CD4-positive, alpha-beta T cell (primary cell): ENCODE results near the gene PDLIM5. TPM values are rescaled to one million over a fixed set of nuclear protein-coding genes. Genes with fewer than 3 reads are reported as not detected.

Experiments
- ATAC-seq: fragments of 200-7000 bp; cut with Tn5 transposase; one replicate; pipeline ENCODE4 v1.10.0; 2022; ENCODE audit warnings: mild to moderate bottlenecking; ENCODE audit not compliant: poor library complexity
- CTCF ChIA-PET: fragments of 350-600 bp; sonication (Branson Sonifier 250); formaldehyde crosslinking; loops from one replicate; lab custom pipeline; 2021; ENCODE audit warnings: antibody characterized with exemption, inconsistent platforms; lab: Charles Lee
- POLR2A ChIA-PET: fragments of 350-600 bp; sonication (Branson Sonifier 250); formaldehyde crosslinking; loops from one replicate; lab custom pipeline; 2021; ENCODE audit warnings: antibody characterized with exemption, inconsistent platforms; lab: Charles Lee
- DNase-seq, 14 experiments: peaks; one replicate each; pipeline ENCODE4 v3.0.0-alpha.2; 2013 to 2020; ENCODE audit warnings: mixed read lengths in 2 of 14
- H3K27ac ChIP-seq, 2 donors: one replicate each; pipeline versions ENCODE4 v1.5.1 to v1.7.0; 2013; ENCODE audit warnings: low read length in 2 of 2, low read depth in 1 of 2, mild to moderate bottlenecking in 1 of 2
- H3K27me3 ChIP-seq, 2 experiments: 1 replicate in 1 of 2; 2 replicates in 1 of 2; pipeline versions ENCODE4 v1.6.1 to v1.7.0; 2013; ENCODE audit warnings: low read length in 2 of 2, control low read depth in 1 of 2, mild to moderate bottlenecking in 1 of 2, moderate library complexity in 1 of 2; ENCODE audit not compliant: insufficient read depth in 2 of 2, control insufficient read depth in 1 of 2
- H3K36me3 ChIP-seq: one replicate; pipeline ENCODE4 v1.6.1; 2013; ENCODE audit warnings: low read length, control low read depth; ENCODE audit not compliant: insufficient read depth
- H3K4me1 ChIP-seq: one replicate; pipeline ENCODE4 v1.6.1; 2013; ENCODE audit warnings: low read length, control low read depth; ENCODE audit not compliant: insufficient read depth
- H3K4me3 ChIP-seq: one replicate; pipeline ENCODE4 v1.5.1; 2013; ENCODE audit warnings: mild to moderate bottlenecking, low read length, moderate library complexity
- H3K9me3 ChIP-seq, 2 experiments: 1 replicate in 1 of 2; 2 replicates in 1 of 2; pipeline versions ENCODE4 v1.6.1 to v1.7.0; 2013; ENCODE audit warnings: low read length in 2 of 2, mild to moderate bottlenecking in 2 of 2, control low read depth in 1 of 2, moderate library complexity in 1 of 2; ENCODE audit not compliant: control insufficient read depth in 1 of 2, insufficient read depth in 1 of 2
- H3K27ac Mint-ChIP-seq: one replicate; pipeline ENCODE4 v1.8.0; 2020; ENCODE audit warnings: mixed read lengths
- H3K27me3 Mint-ChIP-seq: one replicate; pipeline ENCODE4 v1.8.0; 2021; ENCODE audit warnings: mixed read lengths
- H3K36me3 Mint-ChIP-seq: one replicate; pipeline ENCODE4 v1.8.0; 2021; ENCODE audit warnings: low read depth, mixed read lengths
- H3K4me1 Mint-ChIP-seq: one replicate; pipeline ENCODE4 v1.8.0; 2021; ENCODE audit warnings: low read depth, mixed read lengths
- H3K4me3 Mint-ChIP-seq: one replicate; pipeline ENCODE4 v1.8.0; 2020; ENCODE audit warnings: mild to moderate bottlenecking, mixed read lengths
- H3K9me3 Mint-ChIP-seq: one replicate; pipeline ENCODE4 v1.8.0; 2020; ENCODE audit warnings: mixed read lengths
- intact Hi-C, 2 experiments: fragments of 100-400 bp; cut with DNase I in 1 of 2; cut with micrococcal nuclease in 1 of 2; formaldehyde crosslinking; loops; one replicate each; pipeline versions ENCODE4 v1.15.1 to v1.9.0; 2023 to 2025; cut with DNase I, micrococcal nuclease
- total RNA-seq, 174 experiments: library from RNA in 2 of 174; stranded (reverse) in 2 of 174; gene quantifications; one replicate each; pipeline ENCODE4 v1.2.3 and lab custom pipeline; 2021 to 2026
- TF ChIP-seq, protein P1 (sequence below): fragments of 200-600 bp; IDR thresholded peaks from one replicate; pipeline ENCODE4 v1.8.0; 2022; ENCODE audit warnings: antibody characterized with exemption, mild to moderate bottlenecking

PDLIM5 gene
- total RNA-seq, 2 experiments from 2014 or later, result 23.0 to 23.1 TPM

- H3K9me3 Mint-ChIP-seq, result peaks cover 2% of the 10 kb centered on the region
- no peak for ATAC-seq
- H3K27me3 ChIP-seq, result peaks cover 0 to 3% of the 10 kb centered on the region in 2 experiments
- no peak overlapping the region for H3K4me3 ChIP-seq
- H3K27me3 Mint-ChIP-seq, result peaks cover 56% of the 10 kb centered on the region
- DNase-seq, result no peak
- intact Hi-C loops, result no loop called here
- TF ChIP-seq, protein P1, sequence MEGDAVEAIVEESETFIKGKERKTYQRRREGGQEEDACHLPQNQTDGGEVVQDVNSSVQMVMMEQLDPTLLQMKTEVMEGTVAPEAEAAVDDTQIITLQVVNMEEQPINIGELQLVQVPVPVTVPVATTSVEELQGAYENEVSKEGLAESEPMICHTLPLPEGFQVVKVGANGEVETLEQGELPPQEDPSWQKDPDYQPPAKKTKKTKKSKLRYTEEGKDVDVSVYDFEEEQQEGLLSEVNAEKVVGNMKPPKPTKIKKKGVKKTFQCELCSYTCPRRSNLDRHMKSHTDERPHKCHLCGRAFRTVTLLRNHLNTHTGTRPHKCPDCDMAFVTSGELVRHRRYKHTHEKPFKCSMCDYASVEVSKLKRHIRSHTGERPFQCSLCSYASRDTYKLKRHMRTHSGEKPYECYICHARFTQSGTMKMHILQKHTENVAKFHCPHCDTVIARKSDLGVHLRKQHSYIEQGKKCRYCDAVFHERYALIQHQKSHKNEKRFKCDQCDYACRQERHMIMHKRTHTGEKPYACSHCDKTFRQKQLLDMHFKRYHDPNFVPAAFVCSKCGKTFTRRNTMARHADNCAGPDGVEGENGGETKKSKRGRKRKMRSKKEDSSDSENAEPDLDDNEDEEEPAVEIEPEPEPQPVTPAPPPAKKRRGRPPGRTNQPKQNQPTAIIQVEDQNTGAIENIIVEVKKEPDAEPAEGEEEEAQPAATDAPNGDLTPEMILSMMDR, result no peak
- no peaks in the 10 kb centered on the region for H3K4me1 ChIP-seq
- H3K9me3 ChIP-seq, result peaks cover 0 to 3% of the 10 kb centered on the region in 2 experiments
- H3K27ac ChIP-seq, result no peak overlapping the region
- no peaks in the 10 kb centered on the region for H3K36me3 Mint-ChIP-seq
- ChIA-PET CTCF (no interaction called here), POLR2A (no interaction called here)
- no peak overlapping the region for H3K4me3 Mint-ChIP-seq
- H3K36me3 ChIP-seq, result no peaks in the 10 kb centered on the region
- no peaks in the 10 kb centered on the region for H3K4me1 Mint-ChIP-seq
- no peak overlapping the region for H3K27ac Mint-ChIP-seq
These were observed 35.4 kb upstream of the PDLIM5 start for GRCh38 chr4:94416335-94416734.

GRCh38 chr4:94416981-94417380 lies 34.8 kb upstream of the PDLIM5 start:
- Mint-ChIP-seq H3K27me3 (peaks cover 56% of the 10 kb centered on the region), H3K27ac (no peak overlapping the region), H3K4me3 (no peak overlapping the region), H3K36me3 (no peaks in the 10 kb centered on the region), H3K4me1 (no peaks in the 10 kb centered on the region), H3K9me3 (peaks cover 2% of the 10 kb centered on the region)
- no peak for ATAC-seq
- no peak for DNase-seq
- Histone ChIP-seq H3K9me3 (peaks cover 0 to 3% of the 10 kb centered on the region in 2 experiments), H3K36me3 (no peaks in the 10 kb centered on the region), H3K27ac (no peak overlapping the region), H3K27me3 (peaks cover 0 to 5% of the 10 kb centered on the region in 2 experiments), H3K4me1 (no peaks in the 10 kb centered on the region), H3K4me3 (no peak overlapping the region)
- ChIA-PET POLR2A (no interaction called here), CTCF (no interaction called here)
- intact Hi-C loops, result no loop called here
- TF ChIP-seq, protein P1, result no peak

DNA sequence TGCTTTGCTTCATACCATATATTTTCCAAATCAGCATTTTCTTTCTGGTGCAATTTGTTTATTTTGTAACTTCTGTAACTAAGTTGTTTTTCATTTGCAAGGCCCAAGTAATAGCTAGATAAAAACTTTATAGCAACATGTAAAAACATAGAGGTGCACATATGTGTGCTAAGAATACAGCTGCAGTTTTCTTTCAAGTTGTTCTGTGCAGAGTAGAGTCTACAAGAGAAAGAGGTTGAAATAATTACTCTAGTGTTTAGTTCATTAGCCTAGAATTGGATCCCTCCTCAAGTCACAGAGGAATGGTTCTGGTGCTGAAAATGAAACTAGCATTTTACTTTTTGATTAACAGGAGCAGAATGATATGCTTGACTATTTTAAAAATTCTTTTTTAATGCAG lies 32.2 kb upstream of the PDLIM5 start:
- CTCF ChIA-PET, result interaction anchor here (1.5 kb wide), 1 partner anchor 12 kb away, joined by 5 read pairs; no protein-coding TSS in a partner anchor
- Histone ChIP-seq H3K4me1 (no peaks in the 10 kb centered on the region), H3K27ac (no peak overlapping the region), H3K4me3 (no peak overlapping the region), H3K27me3 (peaks cover 0 to 5% of the 10 kb centered on the region in 2 experiments), H3K9me3 (peaks cover 0 to 3% of the 10 kb centered on the region in 2 experiments), H3K36me3 (no peaks in the 10 kb centered on the region)
- Mint-ChIP-seq H3K4me3 (no peak overlapping the region), H3K27me3 (peaks cover 53% of the 10 kb centered on the region), H3K9me3 (peaks cover 4% of the 10 kb centered on the region), H3K36me3 (no peaks in the 10 kb centered on the region), H3K4me1 (no peaks in the 10 kb centered on the region), H3K27ac (no peak overlapping the region)
- intact Hi-C loops, result no loop called here
- POLR2A ChIA-PET, result no interaction called here
- no peak for ATAC-seq
- no peak for DNase-seq
- TF ChIP-seq, protein P1, result no peak
